Liver (tissue), 9 donors: ENCODE data around the gene SLC38A10. TPM values are rescaled to one million over a fixed set of nuclear protein-coding genes. Genes with fewer than 3 reads are reported as not detected.

Experiments used
- DNase-seq: peaks from one replicate; pipeline ENCODE4 v3.0.0-alpha.2; 2017; ENCODE audit warnings: low spot score
- H3K27ac ChIP-seq, 2 donors: one replicate each; pipeline ENCODE4 v1.7.0; 2013; ENCODE audit warnings: inconsistent platforms in 2 of 2, low read length in 2 of 2, control low read depth in 1 of 2, low read depth in 1 of 2, mild to moderate bottlenecking in 1 of 2
- H3K27me3 ChIP-seq, 4 donors: one replicate each; pipeline versions ENCODE4 v1.6.1 to v1.7.0; 2013; ENCODE audit warnings: low read length in 3 of 4, inconsistent platforms in 1 of 4, mild to moderate bottlenecking in 1 of 4, moderate library complexity in 1 of 4; ENCODE audit not compliant: control insufficient read depth in 4 of 4, insufficient read depth in 4 of 4
- H3K36me3 ChIP-seq, 4 donors: one replicate each; pipeline versions ENCODE4 v1.6.1 to v1.7.0; 2013; ENCODE audit warnings: low read length in 3 of 4, mild to moderate bottlenecking in 3 of 4, low read depth in 1 of 4, moderate library complexity in 1 of 4; ENCODE audit not compliant: control insufficient read depth in 4 of 4, insufficient read depth in 3 of 4
- H3K4me1 ChIP-seq, 4 donors: one replicate each; pipeline versions ENCODE4 v1.6.1 to v1.7.0; 2013; ENCODE audit warnings: low read length in 3 of 4, mild to moderate bottlenecking in 3 of 4, moderate library complexity in 1 of 4; ENCODE audit not compliant: control insufficient read depth in 4 of 4, insufficient read depth in 4 of 4
- H3K4me3 ChIP-seq, 3 donors: one replicate each; pipeline versions ENCODE4 v1.6.1 to v1.7.0; 2013; ENCODE audit warnings: low read length in 3 of 3, control low read depth in 1 of 3, low read depth in 1 of 3, mild to moderate bottlenecking in 1 of 3
- H3K9ac ChIP-seq, 2 donors: one replicate each; pipeline ENCODE4 v1.7.0; 2013; ENCODE audit warnings: low read length in 2 of 2, mild to moderate bottlenecking in 2 of 2, moderate library complexity in 2 of 2, control low read depth in 1 of 2, low read depth in 1 of 2
- H3K9me3 ChIP-seq, 4 donors: one replicate each; pipeline versions ENCODE4 v1.6.1 to v1.7.0; 2013; ENCODE audit warnings: low read length in 3 of 4; ENCODE audit not compliant: control insufficient read depth in 4 of 4
- EGR1 ChIP-seq, 2 donors: IDR thresholded peaks; 2 replicates each; pipeline ENCODE4 v1.6.1; 2016 to 2018; ENCODE audit warnings: antibody characterized with exemption in 2 of 2, low read depth in 2 of 2
- FOXA1 ChIP-seq: IDR thresholded peaks from 2 replicates; pipeline ENCODE4 v1.6.1; 2016; ENCODE audit warnings: antibody characterized with exemption
- FOXA2 ChIP-seq: IDR thresholded peaks from 2 replicates; pipeline ENCODE4 v1.6.1; 2016; ENCODE audit warnings: antibody characterized with exemption
- GABPA ChIP-seq, 2 donors: IDR thresholded peaks in 1 of 2; conservative IDR thresholded peaks in 1 of 2; 2 replicates each; pipeline ENCODE4 v1.6.1; 2016; ENCODE audit warnings: antibody characterized with exemption in 2 of 2, mild to moderate bottlenecking in 1 of 2, moderate library complexity in 1 of 2
- HNF4A ChIP-seq, 2 donors: conservative IDR thresholded peaks; 2 replicates each; pipeline ENCODE4 v1.6.1; 2016; ENCODE audit warnings: antibody characterized with exemption in 2 of 2, mild to moderate bottlenecking in 2 of 2
- HNF4G ChIP-seq: IDR thresholded peaks from 2 replicates; pipeline ENCODE4 v1.6.1; 2016; ENCODE audit warnings: antibody characterized with exemption
- JUND ChIP-seq, 2 donors: IDR thresholded peaks; 2 replicates each; pipeline ENCODE4 v1.6.1; 2016; ENCODE audit warnings: antibody characterized with exemption in 2 of 2
- NR2F2 ChIP-seq: IDR thresholded peaks from 2 replicates; pipeline ENCODE4 v1.6.1; 2016; ENCODE audit warnings: antibody characterized with exemption
- RAD21 ChIP-seq, 2 donors: IDR thresholded peaks; 2 replicates each; pipeline ENCODE4 v1.6.1; 2016; ENCODE audit warnings: antibody characterized with exemption in 2 of 2, mild to moderate bottlenecking in 2 of 2
- RXRA ChIP-seq, 2 donors: IDR thresholded peaks; 2 replicates each; pipeline ENCODE4 v1.6.1; 2017 to 2018; ENCODE audit warnings: antibody characterized with exemption in 2 of 2, mild to moderate bottlenecking in 1 of 2
- SP1 ChIP-seq: IDR thresholded peaks from 2 replicates; pipeline ENCODE4 v1.6.1; 2018; ENCODE audit warnings: antibody characterized with exemption, mild to moderate bottlenecking
- TAF1 ChIP-seq: conservative IDR thresholded peaks from 2 replicates; pipeline ENCODE4 v1.6.1; 2016; ENCODE audit warnings: antibody characterized with exemption, mild to moderate bottlenecking
- YY1 ChIP-seq: IDR thresholded peaks from 2 replicates; pipeline ENCODE4 v1.6.1; 2016; ENCODE audit warnings: antibody characterized with exemption, mild to moderate bottlenecking
- ZBTB33 ChIP-seq: IDR thresholded peaks from 2 replicates; pipeline ENCODE4 v1.6.1; 2016; ENCODE audit warnings: antibody characterized with exemption
- WGBS: extraction: QIAGEN DNeasy Blood & Tissue Kit; methylation state at CpG from one replicate; pipeline ENCODE4 v1.1.7; 2013; 5-methylcytosine and 5-hydroxymethylcytosine counted together
- polyA plus RNA-seq, 2 donors: library from polyadenylated mRNA; stranded (reverse) in 1 of 2; unstranded in 1 of 2; fragments of 200-250 nt in 1 of 2; fragments of >200 nt in 1 of 2; fragmentation: Nextera tagmentation in 1 of 2; extraction: Ambion mirVana in 1 of 2; gene quantifications; one replicate each; pipeline versions ENCODE4 v1.2.1 to v1.2.3, GENCODE V29; 2013 to 2015
- total RNA-seq, 2 donors: library from RNA; depleted of rRNA; stranded (reverse); fragments of >200 nt; gene quantifications; one replicate each; pipeline ENCODE4 v1.2.3, GENCODE V29; 2014
- TF ChIP-seq, protein P1 (sequence below): IDR thresholded peaks from 2 replicates; pipeline ENCODE4 v1.6.1; 2016; ENCODE audit warnings: antibody characterized with exemption
- TF ChIP-seq, protein P2 (sequence below): IDR thresholded peaks from 2 replicates; pipeline ENCODE4 v1.6.1; 2016; ENCODE audit warnings: antibody characterized with exemption
- TF ChIP-seq, protein P3 (sequence below): IDR thresholded peaks from 2 replicates; pipeline ENCODE4 v1.6.1; 2016; ENCODE audit warnings: antibody characterized with exemption, mild to moderate bottlenecking
- donor health status: healthy.
- donor health status: healthy.
- donor health status: healthy.
- donor health status: healthy.
- donor health status: healthy.

SLC38A10 gene
- total and polyA plus RNA-seq, 4 donors, result 29.3 to 117 (median 54.7) TPM

DNA sequence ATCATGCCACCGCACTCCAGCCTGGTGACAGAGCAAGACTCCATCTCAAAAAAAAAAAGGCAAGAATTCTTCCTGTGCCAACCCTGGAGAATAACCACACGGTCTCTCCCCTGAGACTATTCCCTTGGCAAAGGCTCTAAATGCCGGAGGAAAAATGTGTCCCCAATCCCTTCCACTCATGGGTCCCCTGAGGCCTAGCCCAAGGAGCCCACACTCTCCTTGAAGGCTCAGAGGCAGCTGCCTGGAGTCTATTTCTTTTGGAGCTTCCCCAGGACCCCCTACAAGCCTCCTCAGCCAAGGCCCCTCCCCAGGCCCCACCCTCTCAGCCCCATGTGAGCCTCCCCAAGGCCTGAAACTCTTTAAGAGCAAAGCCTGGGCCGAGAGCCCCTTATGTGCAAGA lies 88.9 kb downstream of the SLC38A10 start (continued):
- TF ChIP-seq EGR1 (IDR thresholded peaks at IDR 0.05; ENCODE audit: low read depth in 2 of 2) (no peak), GABPA (IDR thresholded peaks at IDR 0.05 in 1 of 2, conservative IDR thresholded peaks at IDR 0.05 in 1 of 2) (no peak), HNF4A (conservative IDR thresholded peaks at IDR 0.05) (no peak)
- TF ChIP-seq, protein P1, sequence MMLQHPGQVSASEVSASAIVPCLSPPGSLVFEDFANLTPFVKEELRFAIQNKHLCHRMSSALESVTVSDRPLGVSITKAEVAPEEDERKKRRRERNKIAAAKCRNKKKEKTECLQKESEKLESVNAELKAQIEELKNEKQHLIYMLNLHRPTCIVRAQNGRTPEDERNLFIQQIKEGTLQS, result no peak

- Histone ChIP-seq H3K9ac (no peak overlapping the region), H3K27me3 (no peaks in the 10 kb centered on the region), H3K9me3 (no peaks in the 10 kb centered on the region), H3K4me3 (no peak overlapping the region), H3K36me3 (no peaks in the 10 kb centered on the region), H3K27ac (no peak overlapping the region), H3K4me1 (no peaks in the 10 kb centered on the region)
- TF ChIP-seq EGR1 (IDR thresholded peaks at IDR 0.05; ENCODE audit: low read depth in 2 of 2) (no peak), SP1 (no peak), TAF1 (no peak), FOXA2 (no peak), RAD21 (IDR thresholded peaks at IDR 0.05) (no peak), JUND (IDR thresholded peaks at IDR 0.05) (no peak), RXRA (IDR thresholded peaks at IDR 0.05) (no peak), NR2F2 (no peak), ZBTB33 (no peak), FOXA1 (no peak)
- TF ChIP-seq, protein P2, sequence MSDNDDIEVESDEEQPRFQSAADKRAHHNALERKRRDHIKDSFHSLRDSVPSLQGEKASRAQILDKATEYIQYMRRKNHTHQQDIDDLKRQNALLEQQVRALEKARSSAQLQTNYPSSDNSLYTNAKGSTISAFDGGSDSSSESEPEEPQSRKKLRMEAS, result no peak
- TF ChIP-seq, protein P1, result no peak
- TF ChIP-seq, protein P3, sequence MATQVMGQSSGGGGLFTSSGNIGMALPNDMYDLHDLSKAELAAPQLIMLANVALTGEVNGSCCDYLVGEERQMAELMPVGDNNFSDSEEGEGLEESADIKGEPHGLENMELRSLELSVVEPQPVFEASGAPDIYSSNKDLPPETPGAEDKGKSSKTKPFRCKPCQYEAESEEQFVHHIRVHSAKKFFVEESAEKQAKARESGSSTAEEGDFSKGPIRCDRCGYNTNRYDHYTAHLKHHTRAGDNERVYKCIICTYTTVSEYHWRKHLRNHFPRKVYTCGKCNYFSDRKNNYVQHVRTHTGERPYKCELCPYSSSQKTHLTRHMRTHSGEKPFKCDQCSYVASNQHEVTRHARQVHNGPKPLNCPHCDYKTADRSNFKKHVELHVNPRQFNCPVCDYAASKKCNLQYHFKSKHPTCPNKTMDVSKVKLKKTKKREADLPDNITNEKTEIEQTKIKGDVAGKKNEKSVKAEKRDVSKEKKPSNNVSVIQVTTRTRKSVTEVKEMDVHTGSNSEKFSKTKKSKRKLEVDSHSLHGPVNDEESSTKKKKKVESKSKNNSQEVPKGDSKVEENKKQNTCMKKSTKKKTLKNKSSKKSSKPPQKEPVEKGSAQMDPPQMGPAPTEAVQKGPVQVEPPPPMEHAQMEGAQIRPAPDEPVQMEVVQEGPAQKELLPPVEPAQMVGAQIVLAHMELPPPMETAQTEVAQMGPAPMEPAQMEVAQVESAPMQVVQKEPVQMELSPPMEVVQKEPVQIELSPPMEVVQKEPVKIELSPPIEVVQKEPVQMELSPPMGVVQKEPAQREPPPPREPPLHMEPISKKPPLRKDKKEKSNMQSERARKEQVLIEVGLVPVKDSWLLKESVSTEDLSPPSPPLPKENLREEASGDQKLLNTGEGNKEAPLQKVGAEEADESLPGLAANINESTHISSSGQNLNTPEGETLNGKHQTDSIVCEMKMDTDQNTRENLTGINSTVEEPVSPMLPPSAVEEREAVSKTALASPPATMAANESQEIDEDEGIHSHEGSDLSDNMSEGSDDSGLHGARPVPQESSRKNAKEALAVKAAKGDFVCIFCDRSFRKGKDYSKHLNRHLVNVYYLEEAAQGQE, result no peak
- DNase-seq, result no peak
- 83% methylated on average over 10 of the region's 10 CpGs for WGBS
Measured at GRCh38 chr17:81204578-81204977, 90.5 kb downstream of the SLC38A10 start.

- H3K27me3 ChIP-seq, result no peaks in the 10 kb centered on the region
- H3K4me3 ChIP-seq, result no peak overlapping the region
- no peaks in the 10 kb centered on the region for H3K36me3 ChIP-seq
- no peak overlapping the region for H3K9ac ChIP-seq
- no peaks in the 10 kb centered on the region for H3K4me1 ChIP-seq
- no peak for DNase-seq
- TF ChIP-seq HNF4G (no peak), RXRA (IDR thresholded peaks at IDR 0.05) (no peak), YY1 (no peak)
- no peak overlapping the region for H3K27ac ChIP-seq
- WGBS, result 97% methylated on average over 20 of the region's 20 CpGs
- no peaks in the 10 kb centered on the region for H3K9me3 ChIP-seq
Measured at GRCh38 chr17:81203136-81203535, 92.0 kb downstream of the SLC38A10 start.
